B cell (primary cell): ENCODE data around the gene UFSP2.

ENCODE experiments used
- EZH2 ChIP-seq: IDR thresholded peaks from 2 replicates; pipeline ENCODE4 v1.6.1; 2012; ENCODE audit warnings: borderline replicate concordance, low read depth, mild to moderate bottlenecking, moderate library complexity, low read length; ENCODE audit not compliant: insufficient read depth, poor library complexity, severe bottlenecking
- TF ChIP-seq, protein P1 (sequence below): fragments of 200-600 bp; IDR thresholded peaks from one replicate; pipeline ENCODE4 v1.8.0; 2022; ENCODE audit warnings: antibody characterized with exemption, mild to moderate bottlenecking

DNA sequence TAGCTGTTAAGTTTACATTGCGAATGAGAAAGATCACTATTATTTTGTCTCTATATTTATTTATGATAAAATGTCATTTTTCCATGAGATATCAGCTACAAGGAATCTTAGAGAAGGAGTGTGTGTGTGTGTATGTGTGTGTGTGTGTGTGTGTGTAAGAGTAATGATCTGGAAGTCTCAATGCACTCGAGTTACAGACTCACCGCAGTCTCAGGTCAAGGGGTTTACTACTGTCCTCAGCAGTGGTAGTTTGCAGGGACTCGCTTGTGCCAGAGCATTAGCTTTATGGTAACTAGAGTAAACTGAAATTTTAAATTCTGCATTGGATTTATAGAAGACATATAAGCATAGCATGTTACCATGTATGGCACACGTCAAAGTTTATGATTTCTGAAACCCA lies 60.9 kb downstream of the UFSP2 start:
- TF ChIP-seq, protein P1, sequence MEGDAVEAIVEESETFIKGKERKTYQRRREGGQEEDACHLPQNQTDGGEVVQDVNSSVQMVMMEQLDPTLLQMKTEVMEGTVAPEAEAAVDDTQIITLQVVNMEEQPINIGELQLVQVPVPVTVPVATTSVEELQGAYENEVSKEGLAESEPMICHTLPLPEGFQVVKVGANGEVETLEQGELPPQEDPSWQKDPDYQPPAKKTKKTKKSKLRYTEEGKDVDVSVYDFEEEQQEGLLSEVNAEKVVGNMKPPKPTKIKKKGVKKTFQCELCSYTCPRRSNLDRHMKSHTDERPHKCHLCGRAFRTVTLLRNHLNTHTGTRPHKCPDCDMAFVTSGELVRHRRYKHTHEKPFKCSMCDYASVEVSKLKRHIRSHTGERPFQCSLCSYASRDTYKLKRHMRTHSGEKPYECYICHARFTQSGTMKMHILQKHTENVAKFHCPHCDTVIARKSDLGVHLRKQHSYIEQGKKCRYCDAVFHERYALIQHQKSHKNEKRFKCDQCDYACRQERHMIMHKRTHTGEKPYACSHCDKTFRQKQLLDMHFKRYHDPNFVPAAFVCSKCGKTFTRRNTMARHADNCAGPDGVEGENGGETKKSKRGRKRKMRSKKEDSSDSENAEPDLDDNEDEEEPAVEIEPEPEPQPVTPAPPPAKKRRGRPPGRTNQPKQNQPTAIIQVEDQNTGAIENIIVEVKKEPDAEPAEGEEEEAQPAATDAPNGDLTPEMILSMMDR = no peak
- no peak for TF ChIP-seq EZH2
